Fibroblast of lung (primary cell): ENCODE results near the gene SPIRE1.

ENCODE experiments used
- EZH2 ChIP-seq: IDR thresholded peaks from 2 replicates; pipeline ENCODE4 v1.5.1; 2012; ENCODE audit warnings: low read length, control low read depth, mild to moderate bottlenecking; ENCODE audit errors: missing control alignments
- TF ChIP-seq, protein P1 (sequence below), 2 donors: IDR thresholded peaks in 1 of 2; conservative IDR thresholded peaks in 1 of 2; 1 replicate in 1 of 2; 2 replicates in 1 of 2; pipeline ENCODE4 v1.5.1; 2011 to 2012; ENCODE audit warnings: low read length in 2 of 2, control low read depth in 1 of 2, inconsistent platforms in 1 of 2, low read depth in 1 of 2, mild to moderate bottlenecking in 1 of 2

DNA sequence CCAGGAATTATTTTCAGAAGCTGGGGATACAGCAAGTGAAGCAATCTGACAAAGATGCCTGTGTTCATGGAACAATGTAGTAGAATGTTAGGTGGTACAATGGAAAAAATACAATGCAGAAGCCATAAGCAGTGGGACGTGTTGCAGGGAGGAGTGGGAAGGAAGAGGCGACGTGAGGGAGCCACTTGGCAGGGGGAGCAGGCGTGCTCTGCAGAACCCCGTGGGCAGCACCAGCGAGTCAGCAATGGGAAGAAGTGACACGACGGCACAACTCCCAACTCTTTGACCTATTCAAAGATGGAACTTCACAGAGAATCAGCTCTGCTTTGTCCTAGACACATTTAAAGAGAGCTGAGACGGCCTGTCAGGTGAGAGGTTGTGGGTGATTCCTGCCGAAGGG is 219.7 kb downstream of the SPIRE1 start:
- TF ChIP-seq, protein P1, sequence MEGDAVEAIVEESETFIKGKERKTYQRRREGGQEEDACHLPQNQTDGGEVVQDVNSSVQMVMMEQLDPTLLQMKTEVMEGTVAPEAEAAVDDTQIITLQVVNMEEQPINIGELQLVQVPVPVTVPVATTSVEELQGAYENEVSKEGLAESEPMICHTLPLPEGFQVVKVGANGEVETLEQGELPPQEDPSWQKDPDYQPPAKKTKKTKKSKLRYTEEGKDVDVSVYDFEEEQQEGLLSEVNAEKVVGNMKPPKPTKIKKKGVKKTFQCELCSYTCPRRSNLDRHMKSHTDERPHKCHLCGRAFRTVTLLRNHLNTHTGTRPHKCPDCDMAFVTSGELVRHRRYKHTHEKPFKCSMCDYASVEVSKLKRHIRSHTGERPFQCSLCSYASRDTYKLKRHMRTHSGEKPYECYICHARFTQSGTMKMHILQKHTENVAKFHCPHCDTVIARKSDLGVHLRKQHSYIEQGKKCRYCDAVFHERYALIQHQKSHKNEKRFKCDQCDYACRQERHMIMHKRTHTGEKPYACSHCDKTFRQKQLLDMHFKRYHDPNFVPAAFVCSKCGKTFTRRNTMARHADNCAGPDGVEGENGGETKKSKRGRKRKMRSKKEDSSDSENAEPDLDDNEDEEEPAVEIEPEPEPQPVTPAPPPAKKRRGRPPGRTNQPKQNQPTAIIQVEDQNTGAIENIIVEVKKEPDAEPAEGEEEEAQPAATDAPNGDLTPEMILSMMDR (conservative IDR thresholded peaks at IDR 0.05 in 1 of 2, IDR thresholded peaks at IDR 0.05 in 1 of 2; ENCODE audit: low read depth in 1 of 2, low read length in 2 of 2) = no peak
- TF ChIP-seq EZH2 = no peak
